WTC11 (cell line): Measurements from ENCODE around the gene ZNF670. TPM values are rescaled to one million over a fixed set of nuclear protein-coding genes. Genes with fewer than 3 reads are reported as not detected.

Experiments used
- ATAC-seq: fragments of 200-7000 bp; cut with Tn5 transposase; 2 replicates; pipeline ENCODE4 v1.10.0; 2021; ENCODE audit warnings: mild to moderate bottlenecking, moderate library complexity
- CTCF ChIA-PET: fragments of 300-600 bp; sonication (Branson Sonifier 250); formaldehyde crosslinking; loops from one replicate; lab custom pipeline; 2021; ENCODE audit warnings: antibody characterized with exemption; lab: Charles Lee
- POLR2A ChIA-PET: fragments of 350-600 bp; sonication (Branson Sonifier 250); formaldehyde crosslinking; loops from one replicate; lab custom pipeline; 2021; ENCODE audit warnings: antibody characterized with exemption; lab: Charles Lee
- DNase-seq: peaks from one replicate; pipeline ENCODE4 v3.0.0; 2021; ENCODE audit warnings: low spot score
- H3K27ac Mint-ChIP-seq: 2 replicates; pipeline ENCODE4 v1.8.0; 2021; ENCODE audit warnings: mixed read lengths
- H3K27me3 Mint-ChIP-seq: 2 replicates; pipeline ENCODE4 v1.8.0; 2021; ENCODE audit warnings: low read depth, mild to moderate bottlenecking, moderate library complexity, mixed read lengths
- H3K36me3 Mint-ChIP-seq: 2 replicates; pipeline ENCODE4 v1.8.0; 2021; ENCODE audit warnings: mixed read lengths
- H3K4me1 Mint-ChIP-seq: 2 replicates; pipeline ENCODE4 v1.8.0; 2022; ENCODE audit warnings: mixed read lengths
- H3K4me3 Mint-ChIP-seq: 2 replicates; pipeline ENCODE4 v1.8.0; 2021; ENCODE audit warnings: mild to moderate bottlenecking, moderate library complexity, mixed read lengths
- H3K9me3 Mint-ChIP-seq: 2 replicates; pipeline ENCODE4 v1.8.0; 2021; ENCODE audit warnings: mixed read lengths
- ELF4 ChIP-seq: sonication (generic); formaldehyde crosslinking; IDR thresholded peaks from 2 replicates; pipeline ENCODE4 v1.8.1; 2022; ENCODE audit warnings: low read depth, mild to moderate bottlenecking, moderate library complexity, missing genetic modification reagents
- FOXJ3 ChIP-seq: sonication (generic); formaldehyde crosslinking; IDR thresholded peaks from 2 replicates; pipeline ENCODE4 v1.9.0; 2021; ENCODE audit warnings: missing genetic modification reagents, mild to moderate bottlenecking, borderline replicate concordance
- FOXP1 ChIP-seq: sonication (generic); formaldehyde crosslinking; IDR thresholded peaks from 2 replicates; pipeline ENCODE4 v1.8.0; 2022; ENCODE audit warnings: missing genetic modification reagents, mild to moderate bottlenecking, moderate library complexity, borderline replicate concordance
- GABPB1 ChIP-seq: sonication (generic); formaldehyde crosslinking; IDR thresholded peaks from 2 replicates; pipeline ENCODE4 v1.8.1; 2023; ENCODE audit warnings: mild to moderate bottlenecking, missing genetic modification reagents
- TEAD4 ChIP-seq: sonication (generic); formaldehyde crosslinking; IDR thresholded peaks from 2 replicates; pipeline ENCODE4 v1.8.0; 2022; ENCODE audit warnings: mild to moderate bottlenecking, missing genetic modification reagents
- ZBTB21 ChIP-seq: sonication (generic); formaldehyde crosslinking; IDR thresholded peaks from 2 replicates; pipeline ENCODE4 v1.8.1; 2023; ENCODE audit warnings: mild to moderate bottlenecking, missing genetic modification reagents, borderline replicate concordance
- ZNF219 ChIP-seq: sonication (generic); formaldehyde crosslinking; IDR thresholded peaks from 2 replicates; pipeline ENCODE4 v1.8.0; 2023; ENCODE audit warnings: missing genetic modification reagents, mild to moderate bottlenecking, borderline replicate concordance
- ZNF396 ChIP-seq: fragments of 250-450 bp; sonication (Bioruptor Pico); IDR thresholded peaks from 2 replicates; pipeline ENCODE4 v1.8.0; 2021; ENCODE audit warnings: mild to moderate bottlenecking, moderate library complexity, borderline replicate concordance
- total RNA-seq: library from RNA; stranded (reverse); gene quantifications from 3 replicates; pipeline ENCODE4 v1.2.3, GENCODE V29; 2021
- TF ChIP-seq, protein P1 (sequence below): sonication (generic); formaldehyde crosslinking; IDR thresholded peaks from 2 replicates; pipeline ENCODE4 v1.8.0; 2022; ENCODE audit warnings: mild to moderate bottlenecking, missing genetic modification reagents
- TF ChIP-seq, protein P2 (sequence below): sonication (generic); formaldehyde crosslinking; IDR thresholded peaks from 2 replicates; pipeline ENCODE4 v1.8.1; 2023; ENCODE audit warnings: mild to moderate bottlenecking, missing genetic modification reagents, moderate library complexity
- TF ChIP-seq, protein P3 (sequence below): sonication (generic); formaldehyde crosslinking; IDR thresholded peaks from 2 replicates; pipeline ENCODE4 v1.8.1; 2022; ENCODE audit warnings: low read depth, missing genetic modification reagents, borderline replicate concordance
- TF ChIP-seq, protein P4 (sequence below): sonication (generic); formaldehyde crosslinking; IDR thresholded peaks from 2 replicates; pipeline ENCODE4 v1.8.1; 2023; ENCODE audit warnings: mild to moderate bottlenecking, moderate library complexity, missing genetic modification reagents
- TF ChIP-seq, protein P5 (sequence below): sonication (generic); formaldehyde crosslinking; IDR thresholded peaks from 2 replicates; pipeline ENCODE4 v1.8.1; 2022; ENCODE audit warnings: mild to moderate bottlenecking, missing genetic modification reagents, moderate library complexity, borderline replicate concordance
- TF ChIP-seq, protein P6 (sequence below): sonication (generic); formaldehyde crosslinking; IDR thresholded peaks from 2 replicates; pipeline ENCODE4 v1.8.0; 2022; ENCODE audit warnings: missing genetic modification reagents

Gene ZNF670
- total RNA-seq, 1 experiment from 2014 or later = 11.1 TPM

DNA sequence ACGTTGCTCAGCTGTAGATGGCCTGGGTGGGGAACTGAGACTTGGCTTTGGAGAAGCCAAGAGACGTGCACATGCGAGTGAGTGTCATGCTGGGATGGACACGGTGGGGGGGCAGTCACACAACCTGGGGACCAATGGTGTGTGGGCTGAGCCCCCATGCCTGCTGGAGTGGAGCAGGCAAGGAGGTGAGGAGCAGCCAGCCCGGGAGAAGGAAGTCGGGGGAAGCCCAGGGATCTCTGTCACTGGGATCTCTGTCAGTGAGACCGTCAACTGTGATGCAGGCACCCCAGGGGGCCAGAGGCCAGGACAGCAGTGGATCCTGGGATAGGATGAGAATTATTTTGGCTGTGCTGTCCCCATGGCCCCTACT lies 36.5 kb upstream of the ZNF670 start:
- no peaks in the 10 kb centered on the region for H3K9me3 Mint-ChIP-seq
- peaks cover 29% of the 10 kb centered on the region for H3K27me3 Mint-ChIP-seq
- H3K36me3 Mint-ChIP-seq = no peaks in the 10 kb centered on the region
- DNase-seq (no peak), ATAC-seq (no peak)
- ChIA-PET CTCF (no interaction called here), POLR2A (no interaction called here)
- H3K27ac Mint-ChIP-seq = no peak overlapping the region
- no peak for TF ChIP-seq ZNF396
- no peak for TF ChIP-seq FOXP1 (CRISPR knock-in tag)
- TF ChIP-seq, protein P1, sequence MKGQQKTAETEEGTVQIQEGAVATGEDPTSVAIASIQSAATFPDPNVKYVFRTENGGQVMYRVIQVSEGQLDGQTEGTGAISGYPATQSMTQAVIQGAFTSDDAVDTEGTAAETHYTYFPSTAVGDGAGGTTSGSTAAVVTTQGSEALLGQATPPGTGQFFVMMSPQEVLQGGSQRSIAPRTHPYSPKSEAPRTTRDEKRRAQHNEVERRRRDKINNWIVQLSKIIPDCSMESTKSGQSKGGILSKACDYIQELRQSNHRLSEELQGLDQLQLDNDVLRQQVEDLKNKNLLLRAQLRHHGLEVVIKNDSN (CRISPR knock-in tag) = no peak
- no peak for TF ChIP-seq ZBTB21 (CRISPR knock-in tag)
- TF ChIP-seq, protein P2, sequence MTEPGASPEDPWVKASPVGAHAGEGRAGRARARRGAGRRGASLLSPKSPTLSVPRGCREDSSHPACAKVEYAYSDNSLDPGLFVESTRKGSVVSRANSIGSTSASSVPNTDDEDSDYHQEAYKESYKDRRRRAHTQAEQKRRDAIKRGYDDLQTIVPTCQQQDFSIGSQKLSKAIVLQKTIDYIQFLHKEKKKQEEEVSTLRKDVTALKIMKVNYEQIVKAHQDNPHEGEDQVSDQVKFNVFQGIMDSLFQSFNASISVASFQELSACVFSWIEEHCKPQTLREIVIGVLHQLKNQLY = no peak
- no peak for TF ChIP-seq TEAD4
- TF ChIP-seq ELF4 (CRISPR knock-in tag) = no peak
- TF ChIP-seq GABPB1 = no peak
- no peak for TF ChIP-seq FOXJ3 (CRISPR knock-in tag)
- TF ChIP-seq ZNF219 (CRISPR knock-in tag) = no peak
- TF ChIP-seq, protein P3, sequence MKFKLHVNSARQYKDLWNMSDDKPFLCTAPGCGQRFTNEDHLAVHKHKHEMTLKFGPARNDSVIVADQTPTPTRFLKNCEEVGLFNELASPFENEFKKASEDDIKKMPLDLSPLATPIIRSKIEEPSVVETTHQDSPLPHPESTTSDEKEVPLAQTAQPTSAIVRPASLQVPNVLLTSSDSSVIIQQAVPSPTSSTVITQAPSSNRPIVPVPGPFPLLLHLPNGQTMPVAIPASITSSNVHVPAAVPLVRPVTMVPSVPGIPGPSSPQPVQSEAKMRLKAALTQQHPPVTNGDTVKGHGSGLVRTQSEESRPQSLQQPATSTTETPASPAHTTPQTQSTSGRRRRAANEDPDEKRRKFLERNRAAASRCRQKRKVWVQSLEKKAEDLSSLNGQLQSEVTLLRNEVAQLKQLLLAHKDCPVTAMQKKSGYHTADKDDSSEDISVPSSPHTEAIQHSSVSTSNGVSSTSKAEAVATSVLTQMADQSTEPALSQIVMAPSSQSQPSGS = no peak
- TF ChIP-seq, protein P4, sequence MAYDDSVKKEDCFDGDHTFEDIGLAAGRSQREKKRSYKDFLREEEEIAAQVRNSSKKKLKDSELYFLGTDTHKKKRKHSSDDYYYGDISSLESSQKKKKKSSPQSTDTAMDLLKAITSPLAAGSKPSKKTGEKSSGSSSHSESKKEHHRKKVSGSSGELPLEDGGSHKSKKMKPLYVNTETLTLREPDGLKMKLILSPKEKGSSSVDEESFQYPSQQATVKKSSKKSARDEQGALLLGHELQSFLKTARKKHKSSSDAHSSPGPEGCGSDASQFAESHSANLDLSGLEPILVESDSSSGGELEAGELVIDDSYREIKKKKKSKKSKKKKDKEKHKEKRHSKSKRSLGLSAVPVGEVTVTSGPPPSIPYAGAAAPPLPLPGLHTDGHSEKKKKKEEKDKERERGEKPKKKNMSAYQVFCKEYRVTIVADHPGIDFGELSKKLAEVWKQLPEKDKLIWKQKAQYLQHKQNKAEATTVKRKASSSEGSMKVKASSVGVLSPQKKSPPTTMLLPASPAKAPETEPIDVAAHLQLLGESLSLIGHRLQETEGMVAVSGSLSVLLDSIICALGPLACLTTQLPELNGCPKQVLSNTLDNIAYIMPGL (CRISPR knock-in tag) = no peak
- TF ChIP-seq, protein P5, sequence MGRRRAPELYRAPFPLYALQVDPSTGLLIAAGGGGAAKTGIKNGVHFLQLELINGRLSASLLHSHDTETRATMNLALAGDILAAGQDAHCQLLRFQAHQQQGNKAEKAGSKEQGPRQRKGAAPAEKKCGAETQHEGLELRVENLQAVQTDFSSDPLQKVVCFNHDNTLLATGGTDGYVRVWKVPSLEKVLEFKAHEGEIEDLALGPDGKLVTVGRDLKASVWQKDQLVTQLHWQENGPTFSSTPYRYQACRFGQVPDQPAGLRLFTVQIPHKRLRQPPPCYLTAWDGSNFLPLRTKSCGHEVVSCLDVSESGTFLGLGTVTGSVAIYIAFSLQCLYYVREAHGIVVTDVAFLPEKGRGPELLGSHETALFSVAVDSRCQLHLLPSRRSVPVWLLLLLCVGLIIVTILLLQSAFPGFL (CRISPR knock-in tag) = no peak
- H3K4me3 Mint-ChIP-seq = no peak overlapping the region
- peaks cover 12% of the 10 kb centered on the region for H3K4me1 Mint-ChIP-seq

DNA sequence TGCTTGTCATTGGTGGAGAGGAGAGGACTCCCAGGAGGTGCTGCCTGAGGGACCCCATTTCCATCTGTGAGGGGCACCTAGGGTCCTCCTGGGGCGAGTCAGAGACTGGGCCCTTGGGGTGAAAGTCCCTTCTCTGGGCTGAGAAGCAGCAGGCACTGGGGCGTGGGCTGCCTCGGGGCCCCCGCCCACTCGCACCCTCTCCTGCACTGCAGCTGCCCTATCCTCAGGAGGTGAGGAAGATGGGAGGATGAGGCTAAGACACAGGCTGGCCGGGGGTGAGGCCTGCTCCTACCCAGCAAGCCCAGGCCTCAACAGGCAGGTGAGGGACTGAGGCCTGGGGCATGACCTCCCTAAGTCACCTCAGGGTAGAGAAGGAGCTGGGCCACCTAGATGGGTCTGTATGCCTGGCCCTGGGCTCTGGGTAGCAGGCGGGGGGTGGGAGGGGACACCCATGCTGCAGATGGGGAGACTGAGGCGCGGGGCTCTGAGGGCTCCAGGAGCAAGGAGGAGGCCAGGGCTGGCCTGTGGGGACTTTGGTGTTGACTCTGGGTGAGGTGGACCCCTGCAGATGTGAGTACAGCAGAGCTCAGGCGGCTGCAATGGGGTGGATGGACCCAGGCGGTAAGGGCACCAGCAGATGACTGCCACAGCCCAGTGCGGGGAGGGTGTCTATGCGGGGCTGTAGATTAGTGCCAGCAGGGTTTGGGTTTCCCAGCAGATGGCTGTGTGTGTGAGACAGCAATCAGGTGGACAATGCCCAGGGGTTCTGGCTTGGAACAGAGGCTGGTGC lies 35.9 kb upstream of the ZNF670 start:
- Mint-ChIP-seq H3K4me3 (no peak overlapping the region), H3K9me3 (no peaks in the 10 kb centered on the region), H3K36me3 (no peaks in the 10 kb centered on the region), H3K27me3 (peaks cover 35% of the 10 kb centered on the region), H3K27ac (no peak overlapping the region), H3K4me1 (peaks cover 12% of the 10 kb centered on the region)
- DNase-seq (no peak), ATAC-seq (no peak)
- POLR2A ChIA-PET = no interaction called here
- CTCF ChIA-PET = no interaction called here
- TF ChIP-seq, protein P6, sequence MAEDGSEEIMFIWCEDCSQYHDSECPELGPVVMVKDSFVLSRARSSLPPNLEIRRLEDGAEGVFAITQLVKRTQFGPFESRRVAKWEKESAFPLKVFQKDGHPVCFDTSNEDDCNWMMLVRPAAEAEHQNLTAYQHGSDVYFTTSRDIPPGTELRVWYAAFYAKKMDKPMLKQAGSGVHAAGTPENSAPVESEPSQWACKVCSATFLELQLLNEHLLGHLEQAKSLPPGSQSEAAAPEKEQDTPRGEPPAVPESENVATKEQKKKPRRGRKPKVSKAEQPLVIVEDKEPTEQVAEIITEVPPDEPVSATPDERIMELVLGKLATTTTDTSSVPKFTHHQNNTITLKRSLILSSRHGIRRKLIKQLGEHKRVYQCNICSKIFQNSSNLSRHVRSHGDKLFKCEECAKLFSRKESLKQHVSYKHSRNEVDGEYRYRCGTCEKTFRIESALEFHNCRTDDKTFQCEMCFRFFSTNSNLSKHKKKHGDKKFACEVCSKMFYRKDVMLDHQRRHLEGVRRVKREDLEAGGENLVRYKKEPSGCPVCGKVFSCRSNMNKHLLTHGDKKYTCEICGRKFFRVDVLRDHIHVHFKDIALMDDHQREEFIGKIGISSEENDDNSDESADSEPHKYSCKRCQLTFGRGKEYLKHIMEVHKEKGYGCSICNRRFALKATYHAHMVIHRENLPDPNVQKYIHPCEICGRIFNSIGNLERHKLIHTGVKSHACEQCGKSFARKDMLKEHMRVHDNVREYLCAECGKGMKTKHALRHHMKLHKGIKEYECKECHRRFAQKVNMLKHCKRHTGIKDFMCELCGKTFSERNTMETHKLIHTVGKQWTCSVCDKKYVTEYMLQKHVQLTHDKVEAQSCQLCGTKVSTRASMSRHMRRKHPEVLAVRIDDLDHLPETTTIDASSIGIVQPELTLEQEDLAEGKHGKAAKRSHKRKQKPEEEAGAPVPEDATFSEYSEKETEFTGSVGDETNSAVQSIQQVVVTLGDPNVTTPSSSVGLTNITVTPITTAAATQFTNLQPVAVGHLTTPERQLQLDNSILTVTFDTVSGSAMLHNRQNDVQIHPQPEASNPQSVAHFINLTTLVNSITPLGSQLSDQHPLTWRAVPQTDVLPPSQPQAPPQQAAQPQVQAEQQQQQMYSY (CRISPR knock-in tag) = no peak
